Psoas muscle (tissue), 8 donors: ENCODE measurements around the gene PMIS2. TPM values are rescaled to one million over a fixed set of nuclear protein-coding genes. Genes with fewer than 3 reads are reported as not detected.
"Not testable (repeated sequence)": the region's sequence is repeated elsewhere in the genome, so short reads cannot be mapped to it uniquely, and the experiment has no call there.

Experiments used
- ATAC-seq, 4 donors: fragments of 200-7000 bp; cut with Tn5 transposase; one replicate each; pipeline ENCODE4 v1.9.1; 2020; ENCODE audit warnings: moderate library complexity in 3 of 4, mild to moderate bottlenecking in 2 of 4
- DNase-seq, 2 donors: peaks; one replicate each; pipeline ENCODE4 v3.0.0-alpha.2; 2020
- H3K27ac ChIP-seq: fragments of 200-600 bp; one replicate; pipeline ENCODE4 v1.8.0; 2022
- H3K27me3 ChIP-seq, 3 donors: fragments of 200-600 bp in 1 of 3; one replicate each; pipeline versions ENCODE4 v1.6.1 to v1.8.0; 2013 to 2022; ENCODE audit warnings: low read length in 2 of 3, mild to moderate bottlenecking in 2 of 3, moderate library complexity in 1 of 3; ENCODE audit not compliant: insufficient read depth in 3 of 3
- H3K36me3 ChIP-seq, 2 donors: fragments of 200-600 bp in 1 of 2; one replicate each; pipeline versions ENCODE4 v1.6.1 to v1.8.0; 2013 to 2022; ENCODE audit warnings: low read depth in 1 of 2, mild to moderate bottlenecking in 1 of 2, moderate library complexity in 1 of 2; ENCODE audit not compliant: insufficient read depth in 1 of 2
- H3K4me1 ChIP-seq: fragments of 200-600 bp; one replicate; pipeline ENCODE4 v1.8.0; 2022
- H3K4me3 ChIP-seq: fragments of 200-600 bp; one replicate; pipeline ENCODE4 v1.8.0; 2022; ENCODE audit warnings: mild to moderate bottlenecking
- H3K9me3 ChIP-seq: fragments of 200-600 bp; one replicate; pipeline ENCODE4 v1.8.0; 2022
- WGBS, 3 donors: extraction: QIAGEN DNeasy Blood & Tissue Kit; methylation state at CpG; one replicate each; pipeline versions ENCODE4 v1.1.6 to v1.1.7; 2013; 5-methylcytosine and 5-hydroxymethylcytosine counted together
- intact Hi-C, 2 donors: fragments of 100-400 bp; cut with DNase I; formaldehyde crosslinking; loops; one replicate each; pipeline versions ENCODE4 v1.11.0 to v1.14.2; 2022
- polyA plus RNA-seq, 3 donors: library from polyadenylated mRNA; stranded (reverse); fragments of 200-250 nt; gene quantifications; one replicate each; pipeline ENCODE4 v1.2.3, GENCODE V29; 2013
- total RNA-seq, 4 donors: library from RNA; stranded (reverse); fragmentation: NEBNext Ultra II Directional in 2 of 4; extraction: Animal tissue kit (Norgen Biotek cat#: 25700) in 2 of 4; gene quantifications; one replicate each; pipeline versions ENCODE4 v1.2.1 to v1.2.4, GENCODE V29; 2021 to 2023
- TF ChIP-seq, protein P1 (sequence below): fragments of 200-600 bp; IDR thresholded peaks from one replicate; pipeline ENCODE4 v1.8.0; 2022; ENCODE audit warnings: antibody characterized with exemption
- donor health status: healthy with polysubstance abuse.
- donor health status: DM: no; HTN: no; CAD: no; lungs with moderate emphysema.
- donor health status: Bipolar disorder and iron deficiency.
- donor health status: healthy.
- donor health status: DM: yes; HTN: yes; CAD: no.
- donor health status: DM: no; HTN: no; CAD: no.
- donor health status: DM: no; HTN: no; CAD: no.
- donor health status: DM: yes; HTN: yes; CAD: no.

PMIS2 gene
- total and polyA plus RNA-seq, 7 donors: not detected

DNA sequence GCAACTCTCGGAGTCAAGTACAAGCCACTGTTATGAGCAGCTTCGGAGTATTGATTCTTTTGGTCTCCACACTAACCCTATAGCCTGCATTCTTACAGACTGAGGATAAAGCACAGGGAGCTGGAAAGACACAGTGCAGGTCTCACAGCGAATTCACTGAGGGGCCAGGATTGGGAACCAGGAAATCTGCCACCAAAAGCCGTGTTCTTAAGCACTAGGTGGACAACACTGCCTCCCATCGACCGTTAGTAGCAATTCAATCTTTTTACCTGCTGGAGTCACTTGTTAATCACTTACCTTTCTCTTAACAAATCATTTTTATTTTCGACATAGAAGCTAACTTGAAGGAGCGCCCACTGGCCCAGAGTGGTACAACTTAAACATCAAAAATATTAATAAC, 6.3 kb downstream of the PMIS2 start:
- H3K36me3 ChIP-seq: no peaks in the 10 kb centered on the region
- no peak for ATAC-seq

DNA sequence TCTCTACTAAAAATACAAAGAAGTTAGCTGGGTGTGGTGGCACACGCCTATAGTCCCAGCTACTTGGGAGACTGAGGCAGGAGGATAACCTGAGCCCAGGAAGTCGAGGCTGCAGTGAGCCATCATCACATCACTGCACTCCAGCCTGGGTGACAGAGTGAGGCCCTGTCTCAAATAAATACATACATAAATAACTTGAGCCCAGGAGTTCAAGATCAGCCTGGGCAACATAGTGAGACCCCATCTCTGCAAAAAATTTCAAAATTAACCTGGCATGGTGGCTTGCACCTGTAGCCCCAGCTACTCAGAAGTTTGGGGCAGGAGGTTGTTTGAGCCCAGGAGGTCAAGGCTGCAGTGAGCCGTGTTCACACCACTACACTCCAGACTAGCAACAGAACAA, 9.1 kb downstream of the PMIS2 start:
- H3K4me1 ChIP-seq, H3K27me3 ChIP-seq, ATAC-seq, intact Hi-C loops, DNase-seq, H3K27ac ChIP-seq, H3K36me3 ChIP-seq, H3K9me3 ChIP-seq, H3K4me3 ChIP-seq: not testable (repeated sequence)
- 65 to 84% (median 77%) methylated on average over 3 of the region's 3 CpGs for WGBS, 3 donors

More for the DNA sequence above, 6.3 kb downstream of the PMIS2 start:
- Histone ChIP-seq H3K27me3 (peaks cover 0 to 3% (median 2%) of the 10 kb centered on the region in 3 donors), H3K27ac (no peak overlapping the region), H3K4me3 (no peak overlapping the region), H3K4me1 (no peaks in the 10 kb centered on the region), H3K9me3 (no peaks in the 10 kb centered on the region)
- intact Hi-C loops: no loop called here
- 26 to 27% (median 27%) methylated on average over 8 of the region's 8 CpGs for WGBS, 3 donors
- DNase-seq: no peak
- TF ChIP-seq, protein P1, sequence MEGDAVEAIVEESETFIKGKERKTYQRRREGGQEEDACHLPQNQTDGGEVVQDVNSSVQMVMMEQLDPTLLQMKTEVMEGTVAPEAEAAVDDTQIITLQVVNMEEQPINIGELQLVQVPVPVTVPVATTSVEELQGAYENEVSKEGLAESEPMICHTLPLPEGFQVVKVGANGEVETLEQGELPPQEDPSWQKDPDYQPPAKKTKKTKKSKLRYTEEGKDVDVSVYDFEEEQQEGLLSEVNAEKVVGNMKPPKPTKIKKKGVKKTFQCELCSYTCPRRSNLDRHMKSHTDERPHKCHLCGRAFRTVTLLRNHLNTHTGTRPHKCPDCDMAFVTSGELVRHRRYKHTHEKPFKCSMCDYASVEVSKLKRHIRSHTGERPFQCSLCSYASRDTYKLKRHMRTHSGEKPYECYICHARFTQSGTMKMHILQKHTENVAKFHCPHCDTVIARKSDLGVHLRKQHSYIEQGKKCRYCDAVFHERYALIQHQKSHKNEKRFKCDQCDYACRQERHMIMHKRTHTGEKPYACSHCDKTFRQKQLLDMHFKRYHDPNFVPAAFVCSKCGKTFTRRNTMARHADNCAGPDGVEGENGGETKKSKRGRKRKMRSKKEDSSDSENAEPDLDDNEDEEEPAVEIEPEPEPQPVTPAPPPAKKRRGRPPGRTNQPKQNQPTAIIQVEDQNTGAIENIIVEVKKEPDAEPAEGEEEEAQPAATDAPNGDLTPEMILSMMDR: peak; percentile 26

DNA sequence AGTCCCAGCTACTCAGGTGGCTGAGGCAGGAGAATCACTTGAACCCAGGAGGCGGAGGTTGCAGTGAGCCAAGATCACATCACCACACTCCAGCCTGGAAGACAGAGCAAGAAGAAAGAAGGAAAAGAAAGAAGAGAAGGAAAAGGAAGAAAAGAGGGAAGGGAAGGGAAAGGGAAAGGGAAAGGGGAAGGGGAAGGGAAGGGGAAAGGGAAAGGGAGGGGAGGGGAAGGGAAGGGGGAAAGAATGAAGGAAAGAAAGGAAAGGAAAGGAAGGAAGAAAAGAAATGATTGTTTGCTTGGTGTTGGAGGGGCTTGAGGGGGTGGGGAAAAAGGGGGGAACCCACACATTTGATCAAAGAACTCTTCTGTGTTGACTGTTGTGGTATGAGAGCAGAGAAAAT, 10.0 kb downstream of the PMIS2 start:
- TF ChIP-seq, protein P1: no peak
- WGBS, 3 donors: 97 to 100% (median 100%) methylated on average over 1 of the region's 1 CpG
- Histone ChIP-seq H3K27me3 (peaks cover 0 to 6% (median 0%) of the 10 kb centered on the region in 3 donors), H3K4me3 (no peak overlapping the region), H3K27ac (no peak overlapping the region), H3K9me3 (no peaks in the 10 kb centered on the region), H3K36me3 (no peaks in the 10 kb centered on the region), H3K4me1 (no peaks in the 10 kb centered on the region)
- intact Hi-C loops: no loop called here
- no peak for DNase-seq
- no peak for ATAC-seq

DNA sequence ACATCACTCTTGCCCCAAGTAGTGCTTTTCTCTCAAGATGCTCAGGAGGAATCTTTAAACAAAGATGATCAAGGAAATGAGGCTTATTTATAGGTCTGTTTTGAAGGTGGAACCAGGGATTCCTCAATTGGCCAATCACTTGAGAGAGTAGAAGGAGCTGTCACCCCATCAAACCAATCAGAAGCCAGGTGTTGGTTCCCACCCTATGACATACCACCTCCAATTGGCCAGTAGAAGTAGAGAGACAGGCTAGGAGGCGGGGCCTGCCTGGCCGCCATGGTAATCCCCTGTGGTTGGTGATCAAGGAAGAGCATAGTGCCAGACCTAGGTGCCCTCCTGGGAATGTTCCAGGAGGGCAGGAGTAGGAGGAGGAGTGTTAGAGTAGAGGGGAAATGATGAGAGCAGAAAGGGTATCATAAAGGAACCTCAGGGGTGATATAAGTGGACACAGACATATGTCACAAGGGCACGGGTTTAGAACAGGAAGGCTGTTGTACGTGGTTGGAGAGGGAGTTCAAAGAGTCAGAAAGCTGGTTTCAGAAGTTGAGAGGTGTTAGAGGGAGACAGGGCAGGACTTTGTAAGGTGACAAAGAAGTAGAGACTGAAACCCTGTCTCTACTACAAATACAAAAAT, 10.5 kb downstream of the PMIS2 start:
- Histone ChIP-seq H3K36me3 (no peaks in the 10 kb centered on the region), H3K27me3 (peaks cover 0 to 6% (median 0%) of the 10 kb centered on the region in 3 donors), H3K27ac (no peak overlapping the region), H3K4me1 (no peaks in the 10 kb centered on the region), H3K4me3 (no peak overlapping the region), H3K9me3 (no peaks in the 10 kb centered on the region)
- WGBS, 3 donors: 56 to 65% (median 61%) methylated on average over 4 of the region's 4 CpGs
- ATAC-seq: no peak
- intact Hi-C loops: no loop called here
- TF ChIP-seq, protein P1: no peak
- DNase-seq: no peak

DNA sequence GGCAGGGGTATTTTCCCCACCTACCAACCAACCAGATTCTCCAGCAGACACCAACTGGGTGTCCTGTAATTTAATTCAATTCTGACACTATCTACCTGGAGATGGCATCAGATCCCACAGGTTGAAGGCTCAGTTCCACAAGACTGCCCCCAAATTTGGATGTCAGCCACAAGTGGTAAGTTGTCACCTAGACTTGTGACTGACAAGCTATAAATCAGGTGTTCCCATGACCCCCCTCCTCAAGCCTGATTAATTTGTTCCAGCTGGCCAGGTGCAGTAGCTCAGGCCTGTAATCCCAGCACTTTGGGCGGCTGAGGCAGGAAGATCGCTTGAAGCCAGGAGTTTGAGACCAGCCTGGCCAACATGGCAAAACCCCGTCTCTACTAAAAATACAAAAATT, 16.0 kb downstream of the PMIS2 start:
- intact Hi-C loops: no loop called here
- TF ChIP-seq, protein P1: no peak
- ATAC-seq: no peak
- Histone ChIP-seq H3K36me3 (no peaks in the 10 kb centered on the region), H3K9me3 (no peaks in the 10 kb centered on the region), H3K4me1 (no peaks in the 10 kb centered on the region), H3K27me3 (peaks cover 0 to 6% (median 0%) of the 10 kb centered on the region in 3 donors), H3K27ac (no peak overlapping the region), H3K4me3 (no peak overlapping the region)
- 58 to 65% (median 62%) methylated on average over 3 of the region's 3 CpGs for WGBS, 3 donors
- DNase-seq: no peak

DNA sequence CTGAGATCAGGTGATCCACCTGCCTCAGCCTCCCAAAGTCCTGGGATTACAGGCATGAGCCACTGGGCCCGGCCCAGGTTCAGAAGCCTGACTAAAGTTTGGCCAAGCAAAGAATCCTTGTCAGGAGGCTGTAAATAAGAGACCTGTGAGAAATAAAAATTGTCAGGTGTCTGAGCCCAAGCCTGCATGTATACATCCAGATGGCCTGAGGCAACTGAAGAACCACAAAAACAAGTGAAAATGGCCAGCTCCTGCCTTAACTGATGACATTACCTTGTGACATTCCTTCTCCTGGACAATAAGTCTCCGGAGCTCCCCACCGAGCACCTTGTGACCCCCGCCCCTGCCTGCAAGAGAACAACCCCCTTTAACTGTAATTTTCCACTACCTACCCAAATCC, 18.5 kb downstream of the PMIS2 start:
- not testable (repeated sequence) for H3K9me3 ChIP-seq, ATAC-seq, H3K4me1 ChIP-seq, H3K4me3 ChIP-seq, DNase-seq, H3K27me3 ChIP-seq, H3K36me3 ChIP-seq, H3K27ac ChIP-seq
- WGBS, 3 donors: 80 to 82% (median 81%) methylated on average over 4 of the region's 4 CpGs
- intact Hi-C loops: loop anchor here in 1 of 2 donors (2.0 kb wide), 1 partner anchor 54 kb away; no protein-coding TSS in a partner anchor

DNA sequence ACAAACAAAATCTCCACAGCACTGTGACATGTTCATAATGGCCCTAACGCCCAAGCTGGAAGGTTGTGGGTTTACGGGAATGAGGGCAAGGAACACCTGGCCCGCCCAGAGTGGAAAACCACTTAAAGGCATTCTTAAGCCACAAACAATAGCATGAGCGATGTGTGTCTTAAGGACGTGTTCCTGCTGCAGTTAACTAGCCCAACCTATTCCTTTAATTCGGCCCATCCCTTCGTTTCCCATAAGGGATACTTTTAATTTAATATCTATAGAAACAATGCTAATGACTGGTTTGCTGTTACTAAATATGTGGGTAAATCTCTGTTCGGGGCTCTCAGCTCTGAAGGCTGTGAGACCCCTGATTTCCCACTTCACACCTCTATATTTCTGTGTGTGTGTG, 21.2 kb downstream of the PMIS2 start:
- H3K27ac ChIP-seq, H3K4me3 ChIP-seq, H3K9me3 ChIP-seq, H3K27me3 ChIP-seq, H3K4me1 ChIP-seq, intact Hi-C loops, ATAC-seq, DNase-seq, H3K36me3 ChIP-seq: not testable (repeated sequence)
- WGBS, 3 donors: 83 to 93% (median 86%) methylated on average over 8 of the region's 8 CpGs
